Left lung (tissue), 10 donors: ENCODE measurements around the gene BPIFA2. TPM values are rescaled to one million over a fixed set of nuclear protein-coding genes. Genes with fewer than 3 reads are reported as not detected.

ENCODE experiments used
- ATAC-seq: fragments of 200-7000 bp; cut with Tn5 transposase; one replicate; pipeline ENCODE4 v1.9.1; 2020; ENCODE audit warnings: moderate library complexity
- DNase-seq, 4 donors: peaks; one replicate each; pipeline ENCODE4 v3.0.0-alpha.2; 2013 to 2020
- H3K27ac ChIP-seq, 2 donors: fragments of 200-600 bp; sonication (generic) in 1 of 2; one replicate each; pipeline versions ENCODE4 v1.5.0 to v1.8.0; 2020 to 2021
- H3K27me3 ChIP-seq, 2 donors: fragments of 200-600 bp; sonication (generic) in 1 of 2; one replicate each; pipeline versions ENCODE4 v1.5.0 to v1.8.0; 2020 to 2021
- H3K36me3 ChIP-seq, 2 donors: fragments of 200-600 bp; sonication (generic) in 1 of 2; one replicate each; pipeline versions ENCODE4 v1.5.0 to v1.8.0; 2020 to 2021
- H3K4me1 ChIP-seq, 2 donors: fragments of 200-600 bp; one replicate each; pipeline ENCODE4 v1.8.0; 2021
- H3K4me3 ChIP-seq, 2 donors: fragments of 200-600 bp; sonication (generic) in 1 of 2; one replicate each; pipeline versions ENCODE4 v1.5.0 to v1.8.0; 2020 to 2021; ENCODE audit warnings: mild to moderate bottlenecking in 1 of 2
- H3K9me3 ChIP-seq, 2 donors: fragments of 200-600 bp; sonication (generic) in 1 of 2; one replicate each; pipeline versions ENCODE4 v1.5.0 to v1.8.0; 2020 to 2021
- intact Hi-C, 2 donors: fragments of 100-400 bp; cut with DNase I; formaldehyde crosslinking; loops; one replicate each; pipeline versions ENCODE4 v1.11.2 to v1.14.2; 2022
- polyA plus RNA-seq, 6 donors: library from polyadenylated mRNA; unstranded; fragments of 120-200 nt; gene quantifications; one replicate each; pipeline ENCODE4 v1.2.1, GENCODE V29; 2013; ENCODE audit not compliant: insufficient read length in 6 of 6
- total RNA-seq, 2 donors: library from RNA; stranded (reverse); fragmentation: NEBNext Ultra II Directional; extraction: Animal tissue kit (Norgen Biotek cat#: 25700); gene quantifications; one replicate each; pipeline ENCODE4 v1.2.1, GENCODE V29; 2021
- TF ChIP-seq, protein P1 (sequence below), 2 donors: fragments of 200-600 bp; sonication (generic) in 1 of 2; IDR thresholded peaks; one replicate each; pipeline versions ENCODE4 v1.5.0 to v1.8.0; 2021; ENCODE audit warnings: antibody characterized with exemption in 2 of 2
- donor health status: DM: no; HTN: yes; CAD: no.
- donor health status: DM: no; HTN: no; CAD: no.

BPIFA2 gene
- total and polyA plus RNA-seq, 8 donors, result not detected

DNA sequence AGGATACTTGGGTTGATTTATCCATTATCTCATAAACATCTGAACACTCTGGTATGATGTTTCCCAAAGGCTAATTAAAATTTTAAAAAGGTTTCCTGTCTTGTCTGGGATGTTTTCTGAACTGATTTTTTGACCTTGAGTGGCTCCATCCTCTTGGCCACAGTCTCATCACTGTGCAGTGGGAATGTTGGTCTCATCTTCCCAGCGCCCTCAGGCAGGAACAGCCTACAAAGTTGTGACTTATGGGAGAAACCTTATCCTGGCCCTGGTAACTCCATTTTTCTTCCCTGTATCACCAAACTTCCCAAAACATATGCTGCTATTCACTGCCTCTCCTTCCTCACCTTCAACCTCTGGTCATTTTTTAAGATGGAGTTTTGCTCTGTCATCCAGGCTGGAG lies 42.4 kb downstream of the BPIFA2 start:
- intact Hi-C loops, result no loop called here
- no peaks in the 10 kb centered on the region for H3K4me1 ChIP-seq
- no peak for DNase-seq
- H3K27ac ChIP-seq, result no peak overlapping the region
- no peak overlapping the region for H3K4me3 ChIP-seq
- H3K27me3 ChIP-seq, result peaks cover 0 to 16% of the 10 kb centered on the region in 2 donors
- no peaks in the 10 kb centered on the region for H3K9me3 ChIP-seq
- no peak for ATAC-seq
- no peaks in the 10 kb centered on the region for H3K36me3 ChIP-seq
- TF ChIP-seq, protein P1, sequence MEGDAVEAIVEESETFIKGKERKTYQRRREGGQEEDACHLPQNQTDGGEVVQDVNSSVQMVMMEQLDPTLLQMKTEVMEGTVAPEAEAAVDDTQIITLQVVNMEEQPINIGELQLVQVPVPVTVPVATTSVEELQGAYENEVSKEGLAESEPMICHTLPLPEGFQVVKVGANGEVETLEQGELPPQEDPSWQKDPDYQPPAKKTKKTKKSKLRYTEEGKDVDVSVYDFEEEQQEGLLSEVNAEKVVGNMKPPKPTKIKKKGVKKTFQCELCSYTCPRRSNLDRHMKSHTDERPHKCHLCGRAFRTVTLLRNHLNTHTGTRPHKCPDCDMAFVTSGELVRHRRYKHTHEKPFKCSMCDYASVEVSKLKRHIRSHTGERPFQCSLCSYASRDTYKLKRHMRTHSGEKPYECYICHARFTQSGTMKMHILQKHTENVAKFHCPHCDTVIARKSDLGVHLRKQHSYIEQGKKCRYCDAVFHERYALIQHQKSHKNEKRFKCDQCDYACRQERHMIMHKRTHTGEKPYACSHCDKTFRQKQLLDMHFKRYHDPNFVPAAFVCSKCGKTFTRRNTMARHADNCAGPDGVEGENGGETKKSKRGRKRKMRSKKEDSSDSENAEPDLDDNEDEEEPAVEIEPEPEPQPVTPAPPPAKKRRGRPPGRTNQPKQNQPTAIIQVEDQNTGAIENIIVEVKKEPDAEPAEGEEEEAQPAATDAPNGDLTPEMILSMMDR (IDR thresholded peaks at IDR 0.05), result no peak

DNA sequence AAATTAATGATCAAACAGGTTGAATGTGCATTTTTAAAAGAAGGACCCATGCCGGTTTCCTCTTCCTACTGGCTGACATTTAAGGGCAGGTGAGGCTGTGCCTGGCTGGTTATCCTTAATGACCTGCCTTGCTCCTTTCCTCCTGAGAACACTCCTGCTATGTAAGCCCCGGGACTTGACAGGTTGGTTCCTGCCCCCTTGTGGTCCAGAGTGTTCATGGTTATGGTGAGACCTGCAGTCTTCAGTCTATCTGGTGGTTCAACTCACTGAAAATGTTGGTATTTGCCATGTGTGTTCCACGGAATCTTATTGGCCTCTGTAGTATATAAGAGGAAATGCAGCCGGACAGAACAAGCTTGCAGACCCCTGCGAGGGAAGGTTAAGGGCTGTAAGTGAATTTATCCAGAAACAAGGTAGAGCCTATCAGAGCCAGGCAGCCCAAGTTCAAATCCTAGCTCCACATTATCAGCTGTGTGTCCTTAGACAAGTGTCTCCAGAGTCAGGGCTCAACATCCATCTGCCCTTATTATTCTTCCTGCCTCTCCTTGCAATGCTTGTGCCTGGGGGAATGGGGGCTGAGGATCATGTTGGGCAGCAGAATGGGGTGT lies 44.0 kb downstream of the BPIFA2 start:
- TF ChIP-seq, protein P1 (IDR thresholded peaks at IDR 0.05), result peak in 1 of 2 donors; percentile 29
- Histone ChIP-seq H3K4me3 (no peak overlapping the region), H3K27me3 (peaks cover 0 to 16% of the 10 kb centered on the region in 2 donors), H3K27ac (no peak overlapping the region), H3K9me3 (no peaks in the 10 kb centered on the region), H3K4me1 (no peaks in the 10 kb centered on the region), H3K36me3 (no peaks in the 10 kb centered on the region)
- DNase-seq (peak in 2 of 4 donors; percentile 32 to 46), ATAC-seq (peak; percentile 96)
- intact Hi-C loops, result no loop called here

DNA sequence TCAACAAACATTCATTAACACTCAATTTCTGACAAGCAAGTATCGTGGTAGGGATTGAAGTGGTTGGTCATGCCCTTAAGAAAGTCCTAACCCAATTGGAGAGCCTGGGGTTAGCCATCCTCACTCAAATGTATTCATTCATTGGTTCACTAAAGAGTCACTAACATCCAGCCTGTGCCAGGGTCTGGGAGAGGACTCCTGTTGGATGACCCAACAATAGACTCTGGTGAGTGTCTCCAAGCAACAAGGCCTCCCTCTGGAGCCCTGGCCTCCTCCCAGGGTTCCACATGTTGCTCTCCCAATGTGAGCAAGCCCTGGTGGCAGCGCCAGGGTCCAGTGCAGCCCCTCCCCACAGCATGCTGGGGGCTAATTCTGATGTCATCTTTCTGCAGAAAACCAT lies 49.1 kb downstream of the BPIFA2 start, which contains the start of gene BPIFA3:
BPIFA3 (plus strand) TSS at position 301 of the 400 bp plus-strand sequence. CDS start 185 bp downstream, outside the sequence.
- TF ChIP-seq, protein P1 (IDR thresholded peaks at IDR 0.05), result no peak
- no peaks in the 10 kb centered on the region for H3K36me3 ChIP-seq
- no peaks in the 10 kb centered on the region for H3K9me3 ChIP-seq
- ATAC-seq (no peak), DNase-seq (no peak)
- H3K4me3 ChIP-seq, result no peak within 1 kb of the TSS
- intact Hi-C loops, result no loop called here
- no peaks in the 10 kb centered on the region for H3K4me1 ChIP-seq
- H3K27ac ChIP-seq, result no peak within 1 kb of the TSS
- H3K27me3 ChIP-seq, result peaks cover 0 to 12% of the 10 kb centered on the region in 2 donors

GRCh38 chr20:33224399-33224798 lies 56.4 kb downstream of the BPIFA2 start:
- TF ChIP-seq, protein P1 (IDR thresholded peaks at IDR 0.05), result no peak
- H3K4me3 ChIP-seq, result no peak overlapping the region
- no peaks in the 10 kb centered on the region for H3K36me3 ChIP-seq
- no peak overlapping the region for H3K27ac ChIP-seq
- H3K4me1 ChIP-seq, result no peaks in the 10 kb centered on the region
- DNase-seq (no peak), ATAC-seq (no peak)
- intact Hi-C loops, result no loop called here
- H3K9me3 ChIP-seq, result no peaks in the 10 kb centered on the region
- H3K27me3 ChIP-seq, result peaks cover 0 to 21% of the 10 kb centered on the region in 2 donors

DNA sequence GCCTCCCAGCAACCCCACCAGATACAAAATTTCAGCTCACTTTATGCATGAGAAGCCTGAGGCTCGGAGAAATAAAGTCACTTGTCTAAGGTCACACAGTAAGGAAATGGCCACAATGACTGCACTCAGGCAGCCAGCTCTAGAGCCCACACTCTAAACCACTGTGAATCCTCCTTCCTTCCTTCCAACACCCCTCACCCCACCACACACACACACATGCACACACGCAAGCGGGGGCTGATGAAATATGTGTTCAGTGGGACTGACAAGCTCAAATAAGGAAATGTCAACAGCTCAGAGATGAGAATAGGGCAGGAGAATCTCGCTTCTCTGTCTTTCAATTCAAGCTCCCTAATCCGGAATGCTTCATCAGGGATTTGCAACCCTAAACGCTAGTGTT lies 61.9 kb downstream of the BPIFA2 start:
- Histone ChIP-seq H3K27me3 (peaks cover 0 to 29% of the 10 kb centered on the region in 2 donors), H3K9me3 (no peaks in the 10 kb centered on the region), H3K27ac (no peak overlapping the region), H3K4me3 (no peak overlapping the region), H3K36me3 (no peaks in the 10 kb centered on the region), H3K4me1 (no peaks in the 10 kb centered on the region)
- no peak for ATAC-seq
- no peak for DNase-seq
- TF ChIP-seq, protein P1 (IDR thresholded peaks at IDR 0.05), result no peak
- intact Hi-C loops, result no loop called here

Other genes starting within 250 kb of the BPIFA2 start
- not detected for gene SUN5, start 163.7 kb upstream of the BPIFA2 start, total RNA-seq
- not detected for gene SUN5, start 163.7 kb upstream of the BPIFA2 start, polyA plus RNA-seq
- gene BPIFB2, start 160.5 kb upstream of the BPIFA2 start, total RNA-seq, result under 1 TPM in 1 of 2 donors, not detected in 1; 0.65 TPM
- gene BPIFB2, start 160.5 kb upstream of the BPIFA2 start, polyA plus RNA-seq, result not detected
- gene BPIFB6, start 136.5 kb upstream of the BPIFA2 start, total RNA-seq, result not detected
- not detected for gene BPIFB6, start 136.5 kb upstream of the BPIFA2 start, polyA plus RNA-seq
- not detected for gene BPIFB3, start 114.3 kb upstream of the BPIFA2 start, total RNA-seq
- gene BPIFB3, start 114.3 kb upstream of the BPIFA2 start, polyA plus RNA-seq, result not detected
- gene BPIFB4, start 88.5 kb upstream of the BPIFA2 start, total RNA-seq, result not detected
- not detected for gene BPIFB4, start 88.5 kb upstream of the BPIFA2 start, polyA plus RNA-seq
- not detected for gene BPIFA3, start 49.2 kb downstream of the BPIFA2 start, total RNA-seq
- not detected for gene BPIFA3, start 49.2 kb downstream of the BPIFA2 start, polyA plus RNA-seq
- 1 to 10 TPM in 1 of 2 donors, not detected in 1; 9.2 TPM for gene BPIFA1, start 67.8 kb downstream of the BPIFA2 start, total RNA-seq
- not detected for gene BPIFA1, start 67.8 kb downstream of the BPIFA2 start, polyA plus RNA-seq
- 100 to 1,000 TPM in 1 of 2 donors, under 1 TPM in 1; 0.23 to 121 TPM for gene BPIFB1, start 115.1 kb downstream of the BPIFA2 start, total RNA-seq
- under 1 TPM in 2 of 6 donors, not detected in 4; 0.11 to 0.15 TPM for gene BPIFB1, start 115.1 kb downstream of the BPIFA2 start, polyA plus RNA-seq
- 10 to 100 TPM; 20.9 to 21.0 TPM for gene CDK5RAP1, start 233.4 kb downstream of the BPIFA2 start, total RNA-seq
- 10 to 100 TPM; 33.6 to 44.3 (median 37.3) TPM for gene CDK5RAP1, start 233.4 kb downstream of the BPIFA2 start, polyA plus RNA-seq